GM19397 (cell line): ENCODE results near the gene CPA1.

ENCODE experiments used
- ATAC-seq: cut with Tn5 transposase; IDR thresholded peaks from one replicate; pipeline ENCODE4 v1.9.1; 2021; ENCODE audit warnings: mild to moderate bottlenecking, moderate library complexity; ENCODE audit not compliant: unreplicated experiment

The CPA1 gene

DNA sequence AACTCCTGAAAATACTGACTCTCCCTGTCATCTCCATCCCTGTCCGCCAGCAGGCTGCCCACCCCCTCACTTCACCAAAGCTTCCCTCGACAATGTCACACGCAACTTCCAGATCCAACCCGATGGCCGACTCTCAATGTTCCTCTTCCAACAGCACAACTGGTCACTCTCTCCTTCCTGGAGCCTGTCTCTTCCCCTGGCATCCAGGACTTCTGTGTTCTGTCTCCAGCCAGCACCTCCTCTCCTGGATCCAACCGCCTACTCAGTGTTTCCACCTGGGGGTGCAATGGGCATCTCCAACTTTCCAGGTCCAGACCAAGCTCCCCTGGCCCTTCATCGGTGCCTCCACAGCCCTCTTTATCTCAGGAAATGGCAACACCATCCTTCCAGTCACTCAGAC lies 27.1 kb upstream of the CPA1 start:
- no peak for ATAC-seq

- ATAC-seq, result no peak
Measured at GRCh38 chr7:130356121-130356875, 24.0 kb upstream of the CPA1 start.

GRCh38 chr7:130356876-130357611 lies 23.2 kb upstream of the CPA1 start:
- ATAC-seq, result no peak

DNA sequence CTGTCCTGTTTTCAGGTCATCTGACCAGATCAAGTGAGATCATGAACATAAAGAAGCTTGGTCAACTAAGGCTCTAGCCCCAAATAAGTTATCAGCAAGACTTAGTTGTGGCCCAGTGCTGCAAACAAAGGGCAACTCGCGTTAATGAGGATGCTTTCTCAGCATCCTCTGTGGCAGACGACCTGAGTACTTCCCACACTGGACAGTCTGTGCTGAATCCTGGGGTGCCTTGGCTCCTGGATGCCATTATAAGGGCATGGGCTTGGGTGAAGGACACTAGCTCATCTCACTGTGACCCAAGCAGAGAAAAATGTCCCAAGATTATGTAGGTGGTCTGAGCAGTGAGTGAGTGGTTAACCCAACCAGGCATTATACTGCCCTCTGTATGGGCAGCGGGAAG lies 21.8 kb upstream of the CPA1 start:
- ATAC-seq, result no peak

- no peak for ATAC-seq
Measured at GRCh38 chr7:130359276-130359857, 20.9 kb upstream of the CPA1 start.

GRCh38 chr7:130360518-130360917 lies 19.8 kb upstream of the CPA1 start:
- ATAC-seq, result no peak

DNA sequence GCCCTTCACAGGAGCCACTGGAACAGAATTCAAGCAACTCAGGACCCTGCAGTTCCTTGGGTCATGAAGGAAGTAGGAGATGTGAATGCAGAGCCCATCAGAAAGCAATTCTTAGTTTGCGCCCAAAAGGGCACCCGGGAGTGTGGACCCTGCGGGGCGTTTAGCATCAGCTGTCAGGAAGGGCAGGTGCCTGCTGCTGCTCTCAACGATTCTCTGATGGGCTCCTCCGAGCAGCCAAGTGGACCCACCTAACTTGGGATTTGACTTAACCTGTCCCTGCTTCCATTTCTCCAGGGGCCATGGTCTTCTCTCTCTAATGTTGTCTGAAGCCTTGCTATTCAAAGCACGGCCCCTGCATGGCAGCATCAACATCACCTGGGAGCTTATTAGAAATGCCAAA lies 18.6 kb upstream of the CPA1 start:
- ATAC-seq, result no peak

GRCh38 chr7:130362251-130362816 lies 18.0 kb upstream of the CPA1 start:
- no peak for ATAC-seq

- no peak for ATAC-seq
Measured at GRCh38 chr7:130363026-130363847, 17.1 kb upstream of the CPA1 start.

GRCh38 chr7:130364451-130364850 lies 15.8 kb upstream of the CPA1 start:
- no peak for ATAC-seq

GRCh38 chr7:130365088-130365487 lies 15.2 kb upstream of the CPA1 start:
- ATAC-seq, result no peak

DNA sequence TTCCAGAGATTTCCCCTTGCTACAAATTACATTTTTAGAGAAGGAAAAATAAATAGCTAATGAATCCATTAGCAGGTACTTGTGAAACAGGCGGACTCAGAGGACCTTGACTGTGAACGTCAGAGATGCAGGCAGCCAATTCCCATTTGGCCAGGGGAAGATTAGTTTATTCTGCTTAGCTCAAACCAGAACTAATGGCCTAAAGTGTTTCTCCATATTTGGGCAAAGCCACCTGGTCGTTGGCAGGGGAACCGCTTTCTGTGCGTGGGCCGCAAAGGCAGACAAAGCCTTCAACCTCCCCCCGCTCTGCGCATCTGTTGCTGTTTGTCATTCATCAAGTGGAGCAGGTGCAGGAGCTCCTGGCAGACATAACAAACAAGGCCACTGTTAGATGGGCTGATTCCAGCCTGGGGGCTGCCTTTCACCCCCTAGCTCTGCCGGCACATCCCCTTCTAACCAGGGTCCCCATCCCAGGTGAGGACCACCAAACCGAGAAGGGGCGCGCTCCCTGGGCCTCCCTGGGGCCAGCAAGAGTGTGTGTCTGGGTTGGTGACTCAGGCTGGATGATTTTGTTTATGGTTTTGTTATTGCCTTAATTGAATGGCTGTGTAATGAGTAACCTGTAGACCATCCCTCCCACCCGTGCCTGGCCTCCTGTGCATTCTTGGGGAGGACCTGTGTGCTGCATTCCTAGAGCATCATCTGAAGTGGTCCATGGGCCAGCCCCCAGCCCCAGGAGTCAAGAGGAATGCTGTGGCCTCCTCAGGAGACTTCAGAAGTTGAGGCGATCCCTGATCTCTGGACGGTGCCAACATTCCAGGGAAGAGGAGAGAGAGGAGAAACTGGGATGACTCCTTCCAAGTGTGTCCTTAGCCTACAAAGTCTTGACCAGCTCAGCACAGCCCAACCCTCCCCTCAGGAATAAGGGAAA lies 14.5 kb upstream of the CPA1 start:
- ATAC-seq, result no peak

DNA sequence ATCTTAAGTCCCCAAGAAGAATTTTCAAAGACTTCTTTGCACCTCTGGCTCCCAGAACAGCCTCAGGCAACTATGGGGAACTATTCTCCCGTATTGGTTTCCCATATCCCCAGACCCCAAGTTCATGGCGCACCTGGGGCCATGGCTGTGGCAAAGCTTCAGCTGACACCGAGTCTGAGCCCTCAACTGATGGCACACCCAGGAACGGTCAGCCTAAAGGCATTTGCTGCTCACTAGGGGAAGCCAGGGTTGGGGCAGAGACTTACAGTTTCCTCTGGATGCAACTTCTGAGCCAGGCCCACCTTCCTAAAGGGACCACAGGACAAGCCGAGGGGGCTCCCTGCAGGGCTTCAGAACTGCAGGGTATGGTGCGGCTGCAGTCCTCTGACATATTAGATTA lies 13.7 kb upstream of the CPA1 start:
- ATAC-seq, result no peak

- no peak for ATAC-seq
Measured at GRCh38 chr7:130367088-130367755, 13.1 kb upstream of the CPA1 start.

GRCh38 chr7:130367836-130368746 lies 12.2 kb upstream of the CPA1 start:
- no peak for ATAC-seq

GRCh38 chr7:130369110-130369711 lies 11.1 kb upstream of the CPA1 start:
- ATAC-seq, result no peak

DNA sequence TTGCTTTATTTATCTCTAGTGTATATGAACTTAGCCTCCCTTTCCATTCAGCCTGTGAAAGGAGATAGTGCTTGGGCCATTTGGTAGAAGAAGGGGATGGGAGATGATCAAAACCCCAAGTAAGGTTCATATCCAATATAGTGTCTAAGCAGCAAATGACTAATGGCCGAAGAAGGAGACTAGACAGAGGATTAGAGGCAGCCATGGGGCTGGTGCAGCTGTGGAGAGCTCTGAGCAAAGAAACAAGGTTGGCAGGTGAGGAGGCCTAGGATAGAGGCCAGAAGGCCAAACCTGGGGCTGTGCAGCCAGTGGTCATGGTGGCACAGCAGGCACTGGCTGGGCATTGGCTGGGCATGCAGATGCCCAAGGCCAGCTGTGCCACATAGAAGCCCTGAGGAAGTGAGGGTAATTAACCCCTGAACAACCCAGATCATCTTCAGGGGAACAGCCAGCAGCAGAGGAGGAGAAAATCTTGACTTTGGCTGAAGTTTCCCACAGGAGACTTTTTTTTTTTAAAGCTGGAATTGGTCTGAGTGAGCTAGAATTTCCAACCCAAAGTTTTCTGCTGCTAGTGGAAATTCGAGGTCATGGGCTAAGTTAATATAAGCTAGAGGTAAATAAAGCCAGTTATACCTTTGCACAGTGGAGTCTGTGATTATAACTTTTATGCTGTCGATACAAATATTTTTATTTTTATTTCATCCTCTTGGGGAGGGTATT lies 10.3 kb upstream of the CPA1 start:
- ATAC-seq, result no peak
